ENCODE measurements around the gene AKAP6.

The AKAP6 gene

GRCh38 chr14:32609388-32609787, 280.3 kb downstream of the AKAP6 start:
- no peak overlapping the region for H3K4me2 ChIP-seq (ENCODE audit: low read length)
- no peak overlapping the region for H3K4me3 ChIP-seq (ENCODE audit: low read depth, low read length)
- TF ChIP-seq, protein P1, sequence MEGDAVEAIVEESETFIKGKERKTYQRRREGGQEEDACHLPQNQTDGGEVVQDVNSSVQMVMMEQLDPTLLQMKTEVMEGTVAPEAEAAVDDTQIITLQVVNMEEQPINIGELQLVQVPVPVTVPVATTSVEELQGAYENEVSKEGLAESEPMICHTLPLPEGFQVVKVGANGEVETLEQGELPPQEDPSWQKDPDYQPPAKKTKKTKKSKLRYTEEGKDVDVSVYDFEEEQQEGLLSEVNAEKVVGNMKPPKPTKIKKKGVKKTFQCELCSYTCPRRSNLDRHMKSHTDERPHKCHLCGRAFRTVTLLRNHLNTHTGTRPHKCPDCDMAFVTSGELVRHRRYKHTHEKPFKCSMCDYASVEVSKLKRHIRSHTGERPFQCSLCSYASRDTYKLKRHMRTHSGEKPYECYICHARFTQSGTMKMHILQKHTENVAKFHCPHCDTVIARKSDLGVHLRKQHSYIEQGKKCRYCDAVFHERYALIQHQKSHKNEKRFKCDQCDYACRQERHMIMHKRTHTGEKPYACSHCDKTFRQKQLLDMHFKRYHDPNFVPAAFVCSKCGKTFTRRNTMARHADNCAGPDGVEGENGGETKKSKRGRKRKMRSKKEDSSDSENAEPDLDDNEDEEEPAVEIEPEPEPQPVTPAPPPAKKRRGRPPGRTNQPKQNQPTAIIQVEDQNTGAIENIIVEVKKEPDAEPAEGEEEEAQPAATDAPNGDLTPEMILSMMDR (IDR thresholded peaks at IDR 0.05), result no peak
- H3K36me3 ChIP-seq (ENCODE audit: control insufficient read depth, insufficient read depth, low read length), result no peaks in the 10 kb centered on the region
- no peaks in the 10 kb centered on the region for H3K27me3 ChIP-seq (ENCODE audit: control insufficient read depth, insufficient read depth, low read length)
- no peak overlapping the region for H2AFZ ChIP-seq
- no peak overlapping the region for H3K27ac ChIP-seq
- no peaks in the 10 kb centered on the region for H3K9me3 ChIP-seq (ENCODE audit: control insufficient read depth, low read length)
- H3K9ac ChIP-seq, result no peak overlapping the region
- no peaks in the 10 kb centered on the region for H3K4me1 ChIP-seq
- no peaks in the 10 kb centered on the region for H3K79me2 ChIP-seq

GRCh38 chr14:32611752-32612151, 282.7 kb downstream of the AKAP6 start:
- H2AFZ ChIP-seq, result no peak overlapping the region
- H3K4me2 ChIP-seq (ENCODE audit: low read length), result no peak overlapping the region
- H3K27me3 ChIP-seq (ENCODE audit: control insufficient read depth, insufficient read depth, low read length), result no peaks in the 10 kb centered on the region
- no peaks in the 10 kb centered on the region for H3K4me1 ChIP-seq
- no peaks in the 10 kb centered on the region for H3K9me3 ChIP-seq (ENCODE audit: control insufficient read depth, low read length)
- TF ChIP-seq, protein P1 (IDR thresholded peaks at IDR 0.05), result no peak
- H3K36me3 ChIP-seq (ENCODE audit: control insufficient read depth, insufficient read depth, low read length), result no peaks in the 10 kb centered on the region
- H3K4me3 ChIP-seq (ENCODE audit: low read depth, low read length), result no peak overlapping the region
- no peak overlapping the region for H3K27ac ChIP-seq
- H3K9ac ChIP-seq, result no peak overlapping the region
- no peaks in the 10 kb centered on the region for H3K79me2 ChIP-seq

DNA sequence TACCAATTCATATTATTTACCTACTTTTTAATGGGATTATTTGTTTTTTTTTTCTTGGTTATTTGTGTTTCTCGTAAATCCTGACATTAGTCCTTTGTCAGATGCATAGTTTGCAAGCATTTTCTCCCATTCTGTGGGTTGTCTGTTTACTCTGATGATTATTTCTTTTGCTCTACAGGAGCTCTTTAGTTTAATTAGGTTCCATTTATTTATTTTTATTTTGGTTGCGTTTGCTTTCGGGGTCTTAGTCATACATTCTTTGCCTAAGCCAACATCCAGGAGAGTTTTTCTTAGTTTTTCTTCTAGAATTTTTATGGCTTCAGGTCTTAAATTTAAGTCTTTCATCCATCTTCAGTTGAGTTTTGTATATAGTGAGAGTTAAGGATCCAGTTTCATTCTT, 289.9 kb downstream of the AKAP6 start:
- H3K4me2 ChIP-seq (ENCODE audit: low read length), result no peak overlapping the region
- H3K4me1 ChIP-seq, result no peaks in the 10 kb centered on the region
- no peak overlapping the region for H2AFZ ChIP-seq
- H3K79me2 ChIP-seq, result no peaks in the 10 kb centered on the region
- no peak overlapping the region for H3K9ac ChIP-seq
- TF ChIP-seq, protein P1 (IDR thresholded peaks at IDR 0.05), result no peak
- no peaks in the 10 kb centered on the region for H3K27me3 ChIP-seq (ENCODE audit: control insufficient read depth, insufficient read depth, low read length)
- H3K9me3 ChIP-seq (ENCODE audit: control insufficient read depth, low read length), result no peaks in the 10 kb centered on the region
- no peaks in the 10 kb centered on the region for H3K36me3 ChIP-seq (ENCODE audit: control insufficient read depth, insufficient read depth, low read length)
- no peak overlapping the region for H3K4me3 ChIP-seq (ENCODE audit: low read depth, low read length)
- H3K27ac ChIP-seq, result no peak overlapping the region

- H3K4me2 ChIP-seq (ENCODE audit: low read length), result no peak overlapping the region
- no peak overlapping the region for H3K4me3 ChIP-seq (ENCODE audit: low read depth, low read length)
- H3K9me3 ChIP-seq (ENCODE audit: control insufficient read depth, low read length), result no peaks in the 10 kb centered on the region
- TF ChIP-seq, protein P1 (IDR thresholded peaks at IDR 0.05), result no peak
- no peaks in the 10 kb centered on the region for H3K79me2 ChIP-seq
- H2AFZ ChIP-seq, result no peak overlapping the region
- H3K27me3 ChIP-seq (ENCODE audit: control insufficient read depth, insufficient read depth, low read length), result no peaks in the 10 kb centered on the region
- H3K27ac ChIP-seq, result no peak overlapping the region
- H3K9ac ChIP-seq, result no peak overlapping the region
- H3K4me1 ChIP-seq, result no peaks in the 10 kb centered on the region
- H3K36me3 ChIP-seq (ENCODE audit: control insufficient read depth, insufficient read depth, low read length), result no peaks in the 10 kb centered on the region
These were observed 291.2 kb downstream of the AKAP6 start for GRCh38 chr14:32620303-32620702.

DNA sequence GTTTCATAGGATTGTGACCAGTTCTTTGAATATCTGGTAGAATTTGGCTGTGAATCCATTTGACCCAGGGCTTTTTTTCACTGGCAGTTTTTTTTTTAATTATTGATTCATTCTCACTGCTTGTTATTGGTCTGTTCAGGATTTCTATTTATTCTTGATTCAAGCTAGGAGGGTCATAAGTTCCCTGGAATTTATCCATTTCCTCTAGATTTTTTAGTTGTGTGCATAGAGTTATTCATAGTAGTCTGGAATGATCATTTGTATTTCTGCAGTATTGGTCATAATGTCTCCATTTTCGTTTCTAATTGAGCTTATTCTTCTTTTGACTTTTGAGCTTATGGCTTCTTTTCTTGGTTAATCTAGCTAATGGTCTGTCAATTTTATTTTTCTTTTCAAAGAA, 291.6 kb downstream of the AKAP6 start:
- TF ChIP-seq, protein P1 (IDR thresholded peaks at IDR 0.05), result no peak
- H3K4me3 ChIP-seq (ENCODE audit: low read depth, low read length), result no peak overlapping the region

More for the DNA sequence above, 291.6 kb downstream of the AKAP6 start:
- Histone ChIP-seq H3K27ac (no peak overlapping the region), H3K36me3 (ENCODE audit: control insufficient read depth, insufficient read depth, low read length) (no peaks in the 10 kb centered on the region), H3K4me1 (no peaks in the 10 kb centered on the region), H3K27me3 (ENCODE audit: control insufficient read depth, insufficient read depth, low read length) (no peaks in the 10 kb centered on the region), H3K9ac (no peak overlapping the region), H2AFZ (no peak overlapping the region), H3K9me3 (ENCODE audit: control insufficient read depth, low read length) (no peaks in the 10 kb centered on the region), H3K79me2 (no peaks in the 10 kb centered on the region), H3K4me2 (ENCODE audit: low read length) (no peak overlapping the region)

All from parathyroid adenoma (tissue), 2 donors.